Measurements from ENCODE around the gene CBY2. TPM values are rescaled to one million over a fixed set of nuclear protein-coding genes. Genes with fewer than 3 reads are reported as not detected.

CBY2 gene
- total RNA-seq, 4 donors from 2014 or later, result not detected

DNA sequence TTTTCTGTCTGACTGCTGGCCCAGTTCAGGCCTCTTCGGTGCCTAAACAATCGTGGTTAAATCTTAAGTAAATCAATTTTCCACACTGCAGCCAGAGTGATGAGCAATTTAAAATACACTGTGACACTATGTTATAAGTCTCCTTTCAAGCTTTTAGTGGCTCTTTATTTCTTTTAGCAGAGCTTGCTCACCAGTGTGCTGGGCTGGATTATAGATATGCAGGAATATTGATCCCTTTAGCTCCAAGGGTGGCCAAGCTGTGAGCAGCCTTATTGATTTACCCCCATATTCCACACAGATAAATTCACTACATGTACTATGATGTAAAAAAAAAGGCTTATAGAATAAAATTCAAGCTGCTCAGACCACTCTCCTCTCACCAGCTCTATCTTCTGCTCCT, 21.7 kb downstream of the CBY2 start:
- Histone ChIP-seq H3K27me3 (no peaks in the 10 kb centered on the region), H3K9me3 (no peaks in the 10 kb centered on the region), H3K27ac (replicated peaks in 1 of 4) (no peak overlapping the region), H3K4me1 (no peaks in the 10 kb centered on the region), H3K4me3 (no peak overlapping the region), H3K36me3 (no peaks in the 10 kb centered on the region)
- intact Hi-C loops (cut with DNase I), result no loop called here
- TF ChIP-seq POLR2AphosphoS5 (IDR thresholded peaks at IDR 0.05), result no peak
- TF ChIP-seq EP300 (IDR thresholded peaks at IDR 0.05), result no peak
- no peak for TF ChIP-seq POLR2A (IDR thresholded peaks at IDR 0.05; ENCODE audit: low read depth)
- TF ChIP-seq, protein P1, sequence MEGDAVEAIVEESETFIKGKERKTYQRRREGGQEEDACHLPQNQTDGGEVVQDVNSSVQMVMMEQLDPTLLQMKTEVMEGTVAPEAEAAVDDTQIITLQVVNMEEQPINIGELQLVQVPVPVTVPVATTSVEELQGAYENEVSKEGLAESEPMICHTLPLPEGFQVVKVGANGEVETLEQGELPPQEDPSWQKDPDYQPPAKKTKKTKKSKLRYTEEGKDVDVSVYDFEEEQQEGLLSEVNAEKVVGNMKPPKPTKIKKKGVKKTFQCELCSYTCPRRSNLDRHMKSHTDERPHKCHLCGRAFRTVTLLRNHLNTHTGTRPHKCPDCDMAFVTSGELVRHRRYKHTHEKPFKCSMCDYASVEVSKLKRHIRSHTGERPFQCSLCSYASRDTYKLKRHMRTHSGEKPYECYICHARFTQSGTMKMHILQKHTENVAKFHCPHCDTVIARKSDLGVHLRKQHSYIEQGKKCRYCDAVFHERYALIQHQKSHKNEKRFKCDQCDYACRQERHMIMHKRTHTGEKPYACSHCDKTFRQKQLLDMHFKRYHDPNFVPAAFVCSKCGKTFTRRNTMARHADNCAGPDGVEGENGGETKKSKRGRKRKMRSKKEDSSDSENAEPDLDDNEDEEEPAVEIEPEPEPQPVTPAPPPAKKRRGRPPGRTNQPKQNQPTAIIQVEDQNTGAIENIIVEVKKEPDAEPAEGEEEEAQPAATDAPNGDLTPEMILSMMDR (IDR thresholded peaks at IDR 0.05), result no peak
- WGBS, result 80% methylated on average over 2 of the region's 2 CpGs
- DNase-seq (ENCODE audit: extremely low spot score), result no peak

DNA sequence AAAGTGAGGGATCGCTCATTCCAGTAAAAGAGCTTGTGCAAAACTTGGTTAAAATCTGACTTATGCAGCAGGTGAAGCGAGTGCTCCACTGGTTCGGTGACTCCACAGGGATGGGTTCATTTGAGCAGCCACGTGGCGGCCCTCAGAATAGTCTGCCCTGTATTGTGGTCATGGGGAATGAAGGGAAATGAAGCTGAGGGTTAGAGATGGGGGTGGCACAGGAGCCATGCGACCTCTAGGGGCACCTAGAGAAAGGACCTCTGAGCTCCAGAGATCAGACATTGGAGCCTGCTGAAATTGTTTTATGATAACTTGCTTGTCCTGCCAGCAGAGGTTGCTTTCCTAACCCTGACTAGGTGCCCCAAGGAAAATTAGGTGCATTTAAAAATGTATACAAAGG, 26.6 kb downstream of the CBY2 start:
- Histone ChIP-seq H3K27ac (replicated peaks in 1 of 4) (no peak overlapping the region), H3K4me1 (no peaks in the 10 kb centered on the region), H3K9me3 (no peaks in the 10 kb centered on the region), H3K27me3 (peaks cover 0 to 6% (median 0%) of the 10 kb centered on the region in 4 donors), H3K4me3 (no peak overlapping the region), H3K36me3 (no peaks in the 10 kb centered on the region)
- WGBS, result 64% methylated on average over 6 of the region's 6 CpGs
- intact Hi-C loops (cut with DNase I), result no loop called here
- no peak for DNase-seq (ENCODE audit: extremely low spot score)
- TF ChIP-seq, protein P1 (IDR thresholded peaks at IDR 0.05), result no peak
- TF ChIP-seq POLR2A (IDR thresholded peaks at IDR 0.05; ENCODE audit: low read depth) (no peak), EP300 (IDR thresholded peaks at IDR 0.05) (no peak), POLR2AphosphoS5 (IDR thresholded peaks at IDR 0.05) (no peak)

DNA sequence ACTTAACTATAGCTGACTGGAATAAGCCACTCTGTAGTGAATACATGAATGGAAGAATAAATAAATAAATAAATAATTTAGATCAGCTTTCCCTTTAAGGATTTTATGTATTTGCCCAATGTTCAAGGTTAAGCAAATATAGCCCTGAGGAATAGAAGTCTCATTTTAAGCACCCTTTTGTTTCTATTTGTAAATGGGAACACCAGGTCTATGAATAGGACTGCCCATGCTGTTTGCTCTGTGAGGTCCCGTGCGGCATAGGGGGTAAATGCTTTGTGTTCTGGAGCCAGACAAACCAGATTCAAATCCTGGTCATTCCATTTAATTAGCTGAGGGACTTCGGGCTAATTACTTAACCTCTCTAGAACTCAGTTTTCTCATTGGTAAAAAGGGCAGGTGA, 29.3 kb downstream of the CBY2 start:
- no peak overlapping the region for H3K27ac ChIP-seq (replicated peaks in 1 of 4)
- 96% methylated on average over 3 of the region's 3 CpGs for WGBS
- no peaks in the 10 kb centered on the region for H3K4me1 ChIP-seq
- no peaks in the 10 kb centered on the region for H3K36me3 ChIP-seq
- H3K4me3 ChIP-seq, result no peak overlapping the region
- DNase-seq (ENCODE audit: extremely low spot score), result no peak
- H3K27me3 ChIP-seq, result peaks cover 0 to 13% (median 0%) of the 10 kb centered on the region in 4 donors
- peaks cover 0 to 4% (median 0%) of the 10 kb centered on the region in 4 donors for H3K9me3 ChIP-seq
- intact Hi-C loops (cut with DNase I), result no loop called here
- TF ChIP-seq, protein P1 (IDR thresholded peaks at IDR 0.05), result no peak
- TF ChIP-seq EP300 (IDR thresholded peaks at IDR 0.05), result no peak
- no peak for TF ChIP-seq POLR2AphosphoS5 (IDR thresholded peaks at IDR 0.05)
- TF ChIP-seq POLR2A (IDR thresholded peaks at IDR 0.05; ENCODE audit: low read depth), result no peak

DNA sequence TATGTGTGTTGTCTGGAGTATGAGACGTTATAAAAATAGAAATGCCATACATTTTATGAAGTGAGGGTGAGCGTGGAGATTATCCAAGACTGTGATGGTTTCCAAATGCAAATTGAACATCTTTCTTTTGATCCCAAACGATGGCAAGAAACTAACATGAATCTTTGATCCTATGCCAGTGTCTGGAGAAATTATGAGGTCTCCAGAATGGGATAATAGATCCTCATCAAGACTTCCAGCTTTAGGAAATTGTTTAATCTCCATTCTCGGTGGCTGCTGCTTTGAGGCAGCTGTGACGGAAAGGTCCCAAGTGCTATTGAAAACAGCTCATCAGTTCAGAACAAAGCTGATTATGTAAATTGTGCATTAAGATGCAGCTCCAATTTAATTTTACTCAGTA, 30.8 kb downstream of the CBY2 start:
- WGBS, result 47% methylated on average over 5 of the region's 5 CpGs
- Histone ChIP-seq H3K27me3 (peaks cover 0 to 13% (median 0%) of the 10 kb centered on the region in 4 donors), H3K27ac (replicated peaks in 1 of 4) (no peak overlapping the region), H3K4me3 (no peak overlapping the region), H3K4me1 (no peaks in the 10 kb centered on the region), H3K9me3 (peaks cover 0 to 4% (median 0%) of the 10 kb centered on the region in 4 donors), H3K36me3 (no peaks in the 10 kb centered on the region)
- intact Hi-C loops (cut with DNase I), result no loop called here
- DNase-seq (ENCODE audit: extremely low spot score), result no peak
- no peak for TF ChIP-seq EP300 (IDR thresholded peaks at IDR 0.05)
- no peak for TF ChIP-seq POLR2A (IDR thresholded peaks at IDR 0.05; ENCODE audit: low read depth)
- TF ChIP-seq, protein P1 (IDR thresholded peaks at IDR 0.05), result no peak

DNA sequence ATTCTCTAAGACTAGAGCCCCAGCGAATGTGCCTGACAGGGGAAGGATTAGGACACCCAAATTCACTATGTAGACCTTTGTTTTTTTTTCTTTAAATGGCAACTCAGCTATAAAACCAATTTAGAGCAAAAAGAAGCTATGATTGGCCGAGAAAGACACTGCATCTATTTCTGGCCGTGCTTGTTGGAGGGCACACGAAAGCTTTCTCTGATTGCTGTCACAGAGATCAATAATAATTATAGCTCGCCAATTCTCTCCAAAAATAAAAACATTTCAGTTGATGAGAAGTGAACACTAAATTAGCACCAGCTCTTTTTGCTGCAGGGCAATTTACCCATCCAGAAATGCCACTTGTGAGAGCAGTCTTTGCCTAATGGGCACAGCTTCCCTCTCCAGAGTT, 31.2 kb downstream of the CBY2 start:
- Histone ChIP-seq H3K4me1 (no peaks in the 10 kb centered on the region), H3K9me3 (peaks cover 0 to 4% (median 0%) of the 10 kb centered on the region in 4 donors), H3K27me3 (peaks cover 0 to 13% (median 0%) of the 10 kb centered on the region in 4 donors), H3K27ac (replicated peaks in 1 of 4) (no peak overlapping the region), H3K36me3 (no peaks in the 10 kb centered on the region), H3K4me3 (no peak overlapping the region)
- intact Hi-C loops (cut with DNase I), result no loop called here
- TF ChIP-seq, protein P1 (IDR thresholded peaks at IDR 0.05), result no peak
- TF ChIP-seq POLR2AphosphoS5 (IDR thresholded peaks at IDR 0.05) (no peak), POLR2A (IDR thresholded peaks at IDR 0.05; ENCODE audit: low read depth) (no peak)
- DNase-seq (ENCODE audit: extremely low spot score), result no peak
- WGBS, result 86% methylated on average over 5 of the region's 5 CpGs

Data from esophagus muscularis mucosa (tissue), 4 donors.